ENCODE results near the gene NEMP2.

GRCh38 chr2:190529486-190530247, 4.9 kb downstream of the NEMP2 start:
- no peak for TF ChIP-seq CTCF (IDR thresholded peaks at IDR 0.05; ENCODE audit: insufficient read depth, low read length, poor library complexity, severe bottlenecking)
- TF ChIP-seq EZH2phosphoT487 (conservative IDR thresholded peaks at IDR 0.05; ENCODE audit: low read length), result no peak

All from SU-DHL-6 (cell line).